Fibroblast of skin of right quadriceps (primary cell): ENCODE data around the gene CCND3.

ENCODE experiments used
- DNase-seq: peaks from one replicate; pipeline ENCODE4 v3.0.0-alpha.2; 2013

CCND3 gene

DNA sequence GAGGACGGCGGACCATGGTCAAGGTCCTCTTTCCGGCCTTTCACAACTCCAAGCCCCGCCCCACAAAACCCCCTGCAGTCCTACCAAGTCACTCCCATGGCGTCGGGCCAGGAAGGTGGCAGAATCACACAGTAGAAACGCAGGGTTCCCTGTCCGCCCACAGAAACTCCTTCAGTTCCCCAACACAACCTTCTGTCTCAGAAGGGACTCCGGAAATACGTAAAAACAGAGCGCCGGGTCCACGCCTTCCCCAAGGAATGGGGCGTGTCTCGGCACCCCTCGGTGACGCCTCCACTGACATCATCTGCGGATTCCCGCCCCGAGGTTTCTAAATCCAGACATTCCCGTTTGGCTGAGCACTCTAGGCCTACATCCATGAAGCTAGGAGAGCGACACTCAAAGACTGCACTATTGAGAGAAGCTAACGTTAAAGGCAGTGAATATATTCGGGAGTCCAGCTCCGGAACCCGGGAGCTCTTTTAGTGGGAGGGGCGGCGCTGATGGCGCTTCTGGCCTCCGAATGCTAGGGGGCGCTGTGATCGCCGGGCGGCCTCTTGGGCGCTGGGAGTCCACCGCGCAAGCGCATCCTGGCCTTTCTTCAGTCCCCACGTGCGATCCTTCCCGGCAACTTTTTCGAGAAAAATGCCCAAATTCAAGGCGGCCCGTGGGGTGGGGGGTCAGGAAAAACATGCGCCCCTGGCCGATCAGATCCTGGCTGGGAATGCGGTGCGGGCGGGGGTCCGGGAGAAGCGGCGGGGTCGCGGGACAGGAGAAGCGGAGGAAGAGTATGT, 20.5 kb downstream of the CCND3 start, which contains the start of the genes BYSL and MED20:
TSS of gene BYSL (plus strand) at position 579 of the 791 bp plus-strand sequence. CDS start at position 643, 64 bp downstream.
TSS of gene MED20 (minus strand) at position 219 of the 791 bp plus-strand sequence. CDS start at position 98, 121 bp downstream.
- DNase-seq, result peak; percentile 94

DNA sequence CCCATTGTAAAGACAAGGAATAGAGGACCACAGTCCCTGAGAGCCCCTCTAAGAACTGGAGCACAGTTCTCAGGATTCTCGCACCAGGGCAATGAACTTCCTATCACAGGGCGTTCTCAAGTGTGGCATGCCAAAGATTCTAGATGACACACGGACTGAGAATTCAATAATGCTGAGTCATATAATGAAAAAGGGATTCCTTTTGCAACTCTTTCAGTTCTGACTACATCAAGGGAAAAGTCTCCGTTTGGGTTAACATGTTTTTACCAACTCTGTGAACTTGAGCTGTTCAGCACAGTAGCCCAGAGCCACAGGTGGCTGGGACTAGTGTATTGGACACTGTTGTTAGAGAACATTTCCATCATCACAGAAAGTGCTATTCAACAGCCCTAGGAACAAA, 24.1 kb downstream of the CCND3 start:
- peak; percentile 94 for DNase-seq

DNA sequence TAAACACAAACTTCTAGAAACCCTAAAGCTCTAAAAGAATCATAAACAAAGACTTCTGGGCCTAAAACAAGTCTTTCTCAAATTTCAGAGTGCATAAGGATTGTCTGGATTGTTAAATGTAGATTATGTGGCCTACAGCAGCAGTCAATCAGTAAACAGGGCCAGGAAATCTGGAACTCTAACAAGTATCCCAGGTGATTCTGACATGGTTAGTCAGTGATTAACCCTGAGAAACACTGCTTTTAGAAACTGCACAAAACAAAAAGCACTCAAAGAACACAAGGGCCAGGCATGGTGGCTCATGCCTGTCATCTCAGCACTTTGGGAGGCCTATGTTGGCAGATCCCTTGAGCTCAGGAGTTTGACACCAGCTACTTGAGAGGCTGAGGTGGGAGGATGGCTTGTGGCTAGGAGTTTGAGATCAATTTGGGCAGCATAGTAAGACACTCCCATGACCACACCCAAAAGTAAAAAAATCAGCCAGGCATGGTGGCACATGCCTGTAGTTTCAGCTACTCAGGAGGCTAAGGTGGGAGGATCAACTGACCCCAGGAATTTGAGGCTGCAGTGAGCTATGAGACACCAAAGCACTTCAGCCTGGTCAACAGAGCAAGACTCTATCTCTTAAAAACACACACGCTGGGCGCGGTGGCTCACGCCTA, 26.6 kb downstream of the CCND3 start:
- no peak for DNase-seq

DNA sequence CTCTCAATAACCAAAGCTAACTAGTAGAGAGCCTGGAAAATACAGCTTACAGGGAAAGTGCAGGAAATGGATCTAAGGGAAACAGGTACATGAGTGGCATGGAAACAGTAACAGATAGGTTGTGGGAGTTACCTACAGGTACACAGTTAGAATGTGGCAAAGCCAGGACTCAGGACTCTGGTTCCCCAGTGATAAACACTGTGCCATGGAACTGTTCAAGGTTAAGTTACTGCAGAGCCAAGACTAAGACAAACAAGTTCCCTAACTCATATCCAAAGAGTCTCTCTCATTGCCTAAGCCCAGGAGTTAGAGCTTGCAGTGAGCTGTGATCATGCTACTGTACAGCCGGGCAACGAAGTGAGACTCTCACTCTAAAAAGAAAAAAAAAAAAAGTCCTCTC, 27.3 kb downstream of the CCND3 start:
- DNase-seq, result no peak

DNA sequence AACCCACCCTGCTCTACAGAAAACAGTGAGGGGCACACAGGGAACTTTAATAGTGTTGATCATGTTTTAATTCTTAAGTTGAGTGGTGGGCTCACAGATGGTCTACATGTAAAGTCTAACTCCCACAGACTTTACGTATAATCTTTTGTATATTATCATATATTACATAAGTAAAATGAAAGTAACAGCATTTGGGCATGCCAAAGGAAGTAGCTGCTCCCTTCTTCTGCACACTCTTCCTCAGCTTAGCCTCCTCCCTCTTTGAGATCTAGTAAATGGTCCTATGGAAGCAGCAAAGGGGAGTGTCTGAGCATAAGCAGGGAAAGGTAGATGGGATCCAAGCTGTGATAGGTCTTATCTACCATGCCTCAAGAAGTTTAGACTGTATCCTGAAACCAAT, 31.9 kb downstream of the CCND3 start:
- DNase-seq, result no peak

DNA sequence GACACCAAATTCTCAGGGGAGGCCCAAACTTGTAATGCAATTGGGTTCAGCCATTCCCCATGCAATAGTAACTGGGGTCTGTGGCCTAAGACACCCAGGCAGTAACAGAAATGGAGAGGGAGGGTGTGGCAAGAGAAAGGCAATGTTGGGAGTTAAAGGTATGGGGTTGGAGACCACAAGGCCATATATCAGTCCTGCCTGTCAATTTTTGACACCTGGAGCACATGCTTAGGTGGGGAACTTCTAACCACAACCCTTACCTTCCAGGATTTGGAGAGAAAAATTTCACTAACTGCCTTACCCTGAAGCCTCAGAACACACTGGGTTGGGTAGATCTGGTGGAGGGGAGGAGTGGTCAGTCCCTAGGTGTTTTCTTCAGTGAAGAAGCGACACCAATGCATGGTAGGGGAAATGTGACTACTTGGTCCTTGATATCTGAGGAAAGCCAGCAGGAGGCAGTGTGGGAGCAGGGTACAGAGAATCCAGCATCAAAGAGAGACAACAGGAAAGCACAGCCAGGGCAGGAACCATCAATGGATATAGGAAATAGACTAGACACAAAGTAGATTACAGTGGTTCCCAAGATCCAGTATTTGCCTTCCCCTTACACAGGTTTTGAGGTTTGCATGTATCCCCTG, 39.6 kb downstream of the CCND3 start:
- no peak for DNase-seq

DNA sequence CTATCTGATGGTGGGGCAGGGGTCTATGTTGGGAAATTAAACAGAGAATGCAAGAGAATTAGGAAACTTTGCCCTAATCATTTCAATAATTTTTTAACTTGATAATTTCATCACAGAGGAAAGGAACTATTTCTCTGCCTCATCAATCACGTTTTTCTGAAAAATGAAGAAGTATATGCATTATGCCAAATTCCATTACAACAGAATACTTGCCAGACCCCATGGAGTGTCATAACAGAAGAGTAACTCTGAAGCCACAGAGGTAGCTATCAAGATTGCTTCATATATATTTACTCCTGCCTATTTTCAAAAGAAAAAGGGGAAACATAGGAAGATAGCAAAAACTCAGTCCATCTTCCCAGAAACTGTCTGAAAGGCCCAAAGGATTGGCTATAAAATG, 40.7 kb downstream of the CCND3 start:
- no peak for DNase-seq

DNA sequence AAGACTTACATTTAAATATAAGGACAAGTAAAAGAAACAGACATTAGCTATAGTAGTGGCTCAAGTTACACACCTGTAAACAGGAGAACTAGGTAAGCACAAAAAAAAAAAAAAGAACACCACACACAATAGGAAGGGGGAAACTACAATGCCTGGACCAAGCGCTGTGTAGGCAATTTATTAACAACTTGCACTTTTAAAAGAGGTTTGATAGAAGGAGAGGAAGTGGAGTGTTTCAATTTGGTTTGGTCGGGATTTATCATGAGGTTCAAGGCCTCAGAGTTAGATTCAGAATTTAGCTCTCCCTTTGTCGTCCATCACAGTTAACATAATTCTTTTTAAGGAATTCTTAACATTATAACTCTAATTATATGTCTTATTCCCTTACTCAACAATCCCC, 45.3 kb downstream of the CCND3 start:
- no peak for DNase-seq

DNA sequence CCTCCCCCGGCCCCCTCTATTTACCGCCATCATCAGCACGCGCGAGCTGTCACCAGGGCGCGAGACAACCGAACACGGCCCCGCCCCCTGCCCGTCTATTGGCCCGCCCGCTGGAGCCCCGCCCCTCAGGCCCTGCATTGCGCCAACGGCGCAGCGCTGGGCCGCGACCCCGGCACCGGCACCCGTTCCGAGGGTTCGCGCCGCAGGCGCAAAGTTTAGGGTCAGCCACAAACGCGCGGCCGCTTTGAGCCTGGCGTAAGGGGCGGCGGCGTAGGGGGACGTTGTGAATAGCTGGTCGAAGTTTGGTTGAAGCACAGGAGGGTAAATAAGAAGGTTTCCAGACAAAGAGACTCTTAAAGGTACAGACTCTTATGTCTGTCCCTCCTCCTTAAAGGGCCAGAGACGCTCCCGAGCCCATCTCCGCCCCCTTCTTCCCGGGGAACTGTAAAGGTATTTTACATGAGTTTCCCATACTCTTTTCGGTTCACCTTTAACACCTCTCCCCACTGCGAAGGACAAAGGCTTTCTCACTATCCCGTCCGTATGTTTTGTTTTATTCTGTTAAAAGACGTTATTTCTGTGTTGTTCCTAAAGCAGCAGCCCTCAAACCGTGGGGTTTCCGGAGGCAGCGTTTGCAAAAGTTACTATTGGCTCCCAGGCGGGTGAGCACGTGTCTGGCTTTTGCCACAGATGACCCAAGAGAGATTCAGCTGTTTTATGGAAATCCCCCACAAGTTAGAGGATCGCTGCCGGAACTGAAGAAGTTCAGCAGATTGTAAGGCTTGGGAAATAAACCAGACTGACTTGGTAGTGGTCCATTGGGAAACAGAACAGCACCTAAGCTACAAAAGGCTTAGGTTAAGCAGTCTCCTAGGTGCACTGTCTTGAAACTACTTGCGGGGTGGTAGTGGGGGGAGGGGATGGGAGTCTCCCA, 46.0 kb downstream of the CCND3 start, which contains the start of gene USP49:
TSS of gene USP49 (minus strand) at position 76 of the 934 bp plus-strand sequence. CDS start 88,392 bp downstream, outside the sequence.
- peak; percentile 79 for DNase-seq

DNA sequence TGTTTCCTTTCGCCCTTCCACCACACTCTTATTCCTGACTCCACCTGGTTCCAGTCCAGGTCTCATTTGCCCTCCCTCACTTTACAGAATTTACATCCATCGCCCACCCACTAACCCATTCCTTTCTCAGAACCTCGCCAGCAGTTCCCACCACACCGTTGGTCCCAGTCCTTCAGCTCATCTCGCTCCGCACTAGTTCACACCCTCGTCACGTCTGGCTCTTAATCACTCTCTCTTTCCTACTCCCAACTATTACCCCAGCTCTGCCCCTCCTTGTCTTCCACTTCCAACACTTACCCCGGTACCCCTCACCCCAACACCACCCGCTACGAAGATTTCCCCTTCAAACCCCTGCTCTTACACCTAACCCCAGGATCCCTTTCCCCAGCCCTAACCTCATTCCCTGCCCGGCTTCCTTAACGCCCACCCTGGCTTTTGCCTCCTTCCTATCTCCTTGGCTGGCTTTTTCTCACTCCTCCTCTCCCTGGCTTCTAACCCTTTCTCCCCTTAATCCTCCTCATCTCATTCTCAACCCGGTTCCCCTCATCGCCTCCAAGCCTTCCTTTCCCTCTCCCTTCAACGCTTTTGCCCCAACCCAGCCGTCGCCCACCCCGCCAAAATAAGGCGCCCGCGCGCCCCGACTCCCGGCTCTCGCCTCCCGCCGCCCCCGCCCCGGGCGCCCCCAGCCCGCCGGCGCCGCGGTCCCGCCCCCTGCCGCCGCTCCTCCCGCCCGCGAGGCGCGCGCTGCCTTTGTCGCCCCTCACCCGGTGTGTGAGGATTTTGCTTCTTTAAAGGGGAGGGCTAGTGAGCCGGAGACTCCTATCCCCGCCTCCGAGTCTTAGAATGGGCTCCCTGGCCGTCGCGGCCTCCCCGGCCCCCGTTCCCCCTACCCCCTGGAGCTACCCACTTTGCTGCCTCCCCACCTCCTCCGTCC, 47.0 kb downstream of the CCND3 start:
- no peak for DNase-seq

DNA sequence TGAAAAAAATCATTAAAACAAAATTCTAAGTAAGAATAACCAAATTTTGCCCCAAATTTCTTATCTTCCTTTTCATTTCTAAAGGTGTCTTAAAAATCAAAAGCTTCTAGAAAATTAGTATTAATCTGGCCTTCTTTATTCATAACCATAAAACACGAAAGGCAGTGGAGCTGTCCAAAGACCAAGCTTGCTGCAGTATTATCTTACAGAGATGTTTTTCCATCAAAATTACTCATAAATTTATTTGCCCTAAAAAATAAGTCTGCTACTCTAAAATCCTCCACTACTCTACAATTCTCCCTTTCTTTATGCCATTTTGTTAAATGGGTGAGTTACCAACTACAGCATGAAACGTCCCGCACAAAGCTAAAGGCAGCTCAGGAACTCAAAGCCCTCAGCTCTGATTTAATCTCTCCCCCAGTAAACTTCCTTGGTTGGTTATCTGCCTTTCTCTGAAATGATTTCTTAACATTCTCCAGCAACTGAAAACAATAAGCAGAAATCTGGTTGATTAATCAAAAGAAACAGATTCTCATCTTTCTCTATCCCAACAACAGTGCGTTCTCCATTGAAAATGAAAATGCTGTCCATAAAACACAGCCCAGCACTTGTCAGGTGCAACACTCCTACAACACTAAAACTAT, 48.6 kb downstream of the CCND3 start:
- no peak for DNase-seq

DNA sequence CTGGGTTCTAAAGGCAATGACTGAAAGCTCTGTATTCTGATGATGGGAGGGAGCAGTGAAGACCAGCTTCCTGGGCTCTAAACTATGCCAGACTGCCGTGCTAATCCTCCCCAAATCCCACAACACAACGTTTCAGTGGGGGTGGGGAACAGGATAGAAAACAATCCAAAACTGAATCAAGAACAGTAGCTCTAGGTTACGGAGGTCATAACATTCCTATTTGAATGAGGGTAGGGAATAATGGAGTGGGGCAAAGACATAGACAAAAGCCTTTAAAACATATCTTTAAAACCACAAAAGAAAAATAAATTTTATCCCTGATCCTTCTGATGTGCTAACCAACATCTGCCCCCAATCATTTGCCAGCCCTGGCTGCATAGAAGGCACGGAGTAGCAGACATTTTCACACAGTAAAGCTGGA, 54.3 kb downstream of the CCND3 start:
- DNase-seq, result peak; percentile 29

DNA sequence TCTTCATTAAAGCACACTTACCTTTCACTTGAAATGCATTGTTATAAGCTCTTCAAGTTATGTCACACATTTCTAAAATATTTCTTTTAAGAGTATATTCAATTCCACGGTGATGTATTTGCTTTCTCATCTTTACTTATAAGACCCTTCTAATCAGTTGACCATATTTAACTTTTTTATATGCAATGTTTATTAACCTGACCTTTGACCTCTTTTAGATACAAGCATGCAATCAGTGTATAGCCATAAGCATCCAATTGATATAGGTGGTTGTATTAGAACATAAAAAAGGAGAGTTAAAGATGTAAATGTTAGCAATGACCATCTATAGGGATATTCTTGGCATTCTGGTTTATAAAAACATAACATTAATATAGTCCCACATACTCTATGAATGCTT, 55.7 kb downstream of the CCND3 start:
- DNase-seq, result no peak

DNA sequence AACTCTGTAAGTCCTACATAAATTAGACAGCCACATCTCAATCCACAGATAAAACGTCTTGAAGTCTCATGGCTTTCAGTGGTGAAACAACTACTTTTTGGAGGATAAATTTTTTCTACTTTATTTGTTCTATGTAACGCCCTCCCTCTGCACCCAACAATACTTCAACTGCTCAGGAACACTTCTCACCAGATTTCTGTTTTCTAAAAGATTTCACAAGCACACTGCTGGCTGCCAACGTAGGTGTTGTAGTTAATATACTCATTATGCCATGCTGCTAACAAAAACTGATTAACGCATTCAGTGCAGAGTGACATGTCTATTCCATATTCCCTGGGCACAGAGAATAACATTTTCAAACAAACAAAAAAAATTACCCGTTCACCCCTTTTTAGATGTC, 56.7 kb downstream of the CCND3 start:
- no peak for DNase-seq
